Endothelial cell of umbilical vein (primary cell): Measurements from ENCODE around the gene KCND2. TPM values are rescaled to one million over a fixed set of nuclear protein-coding genes. Genes with fewer than 3 reads are reported as not detected.

Experiments
- BruUV-seq: library from RNA; stranded (reverse); fragments of 400-500 nt; replicated peaks from 2 replicates; lab custom pipeline; 2021; lab: Mats Ljungman, UMichigan
- CTCF ChIA-PET: fragments of 300-600, 350-600 bp; sonication (Branson Sonifier 250); formaldehyde crosslinking; loops from one replicate; lab custom pipeline; 2021; ENCODE audit warnings: antibody characterized with exemption, inconsistent platforms; lab: Charles Lee
- POLR2A ChIA-PET: fragments of 300-600, 350-600 bp; sonication (Branson Sonifier 250); formaldehyde crosslinking; loops from one replicate; lab custom pipeline; 2021; ENCODE audit warnings: antibody characterized with exemption, inconsistent platforms; lab: Charles Lee
- DNase-seq: peaks from one replicate; pipeline ENCODE4 v3.0.0-alpha.2; 2011; ENCODE audit warnings: low read depth, low spot score
- FAIRE-seq: peaks from 2 replicates; lab custom pipeline; 2011; peaks lifted over from hg19 to GRCh38; lab: Jason Lieb, UNC
- H2AFZ ChIP-seq: 2 replicates; pipeline ENCODE4 v1.6.0; 2012; ENCODE audit warnings: low read depth, low read length, control low read depth, inconsistent platforms
- H3K27ac ChIP-seq: 2 replicates; pipeline ENCODE4 v1.5.1; 2011; ENCODE audit warnings: low read depth, mild to moderate bottlenecking, control low read depth, low read length, moderate library complexity; ENCODE audit not compliant: insufficient read depth
- H3K27me3 ChIP-seq, 2 experiments: 2 replicates each; pipeline versions ENCODE4 v1.6.0 to v1.6.1; 2011; ENCODE audit warnings: low read length in 2 of 2, mixed read lengths in 1 of 2; ENCODE audit not compliant: control insufficient read depth in 2 of 2, insufficient read depth in 2 of 2
- H3K36me3 ChIP-seq, 2 experiments: 2 replicates in 1 of 2; 3 replicates in 1 of 2; pipeline ENCODE4 v1.5.1; 2011; ENCODE audit warnings: low read length in 2 of 2, mild to moderate bottlenecking in 1 of 2, moderate library complexity in 1 of 2; ENCODE audit not compliant: control insufficient read depth in 2 of 2, insufficient read depth in 2 of 2; ENCODE audit errors: extremely low read depth in 1 of 2
- H3K4me1 ChIP-seq: 3 replicates; pipeline ENCODE4 v1.5.1; 2011; ENCODE audit warnings: mild to moderate bottlenecking, low read length; ENCODE audit not compliant: control insufficient read depth, insufficient read depth; ENCODE audit errors: extremely low read depth
- H3K4me2 ChIP-seq: 2 replicates; pipeline ENCODE4 v1.6.1; 2011; ENCODE audit warnings: low read length, control low read depth, mixed read lengths; ENCODE audit not compliant: insufficient read depth
- H3K4me3 ChIP-seq, 3 experiments: fragments of 200-600 bp in 1 of 3; sonication (generic), shearing (Covaris generic) in 1 of 3; replicated peaks in 1 of 3; 2 replicates each; pipeline ENCODE4 v1.5.1; 2011 to 2016; ENCODE audit warnings: control low read depth in 3 of 3, low read length in 3 of 3, mild to moderate bottlenecking in 2 of 3, inconsistent platforms in 1 of 3, low read depth in 1 of 3, moderate library complexity in 1 of 3; ENCODE audit not compliant: insufficient read depth in 1 of 3
- H3K79me2 ChIP-seq: 2 replicates; pipeline ENCODE4 v1.6.0; 2012; ENCODE audit warnings: low read length, inconsistent platforms; ENCODE audit not compliant: control insufficient read depth, insufficient read depth
- H3K9ac ChIP-seq: replicated peaks from 2 replicates; pipeline ENCODE3; 2011; ENCODE audit warnings: low read length, control low read depth; ENCODE audit not compliant: insufficient read depth; ENCODE audit errors: extremely low read depth
- H3K9me1 ChIP-seq: replicated peaks from 3 replicates; pipeline ENCODE4 v1.6.0; 2011; ENCODE audit warnings: mild to moderate bottlenecking, low read length; ENCODE audit not compliant: control insufficient read depth, insufficient read depth; ENCODE audit errors: extremely low read depth
- H3K9me3 ChIP-seq: replicated peaks from 2 replicates; pipeline ENCODE4 v1.5.1; 2012; ENCODE audit warnings: low read length, inconsistent platforms; ENCODE audit not compliant: control insufficient read depth, insufficient read depth
- H4K20me1 ChIP-seq: replicated peaks from 2 replicates; pipeline ENCODE3; 2011; ENCODE audit warnings: mild to moderate bottlenecking, low read length; ENCODE audit not compliant: control insufficient read depth, insufficient read depth; ENCODE audit errors: extremely low read depth
- EZH2 ChIP-seq: IDR thresholded peaks from 2 replicates; pipeline ENCODE4 v1.6.1; 2012; ENCODE audit warnings: borderline replicate concordance, low read depth, mild to moderate bottlenecking, moderate library complexity, low read length, inconsistent platforms; ENCODE audit not compliant: severe bottlenecking
- FOS ChIP-seq: IDR thresholded peaks from 2 replicates; pipeline ENCODE4 v1.6.1; 2011; ENCODE audit warnings: mild to moderate bottlenecking, low read length, moderate library complexity, borderline replicate concordance; ENCODE audit not compliant: insufficient read depth
- GATA2 ChIP-seq: IDR thresholded peaks from 2 replicates; pipeline ENCODE4 v1.7.0; 2011; ENCODE audit warnings: low read depth, mild to moderate bottlenecking, moderate library complexity, mixed read lengths, low read length; ENCODE audit not compliant: insufficient read length, insufficient read depth
- JUN ChIP-seq: IDR thresholded peaks from 2 replicates; pipeline ENCODE4 v1.6.1; 2011; ENCODE audit warnings: borderline replicate concordance, low read depth; ENCODE audit not compliant: insufficient read length, insufficient read depth
- MYC ChIP-seq: IDR thresholded peaks from one replicate; pipeline ENCODE4 v1.6.1; 2011; ENCODE audit warnings: mild to moderate bottlenecking, low read depth, low read length
- POLR2A ChIP-seq: IDR thresholded peaks from 2 replicates; pipeline ENCODE4 v1.6.1; 2012; ENCODE audit warnings: low read depth, mild to moderate bottlenecking, control low read depth, low read length
- POLR2AphosphoS5 ChIP-seq: IDR thresholded peaks from 2 replicates; pipeline ENCODE4 v1.6.1; 2012; ENCODE audit warnings: low read depth, mild to moderate bottlenecking, control low read depth, low read length, moderate library complexity; ENCODE audit not compliant: insufficient read depth
- dilution Hi-C: fragments of 300-500 bp; cut with MboI; formaldehyde crosslinking; loops from one replicate; pipeline ENCODE4 v1.15.0; 2019; ENCODE audit warnings: low sequenced_read_pairs; ENCODE audit not compliant: extremely low pct_ligation_motif_present
- intact Hi-C: fragments of 100-400 bp; cut with micrococcal nuclease; formaldehyde crosslinking; loops from one replicate; pipeline ENCODE4 v1.10.0; 2022
- polyA plus RNA-seq, 4 experiments: library from polyadenylated mRNA; depleted of rRNA in 3 of 4; stranded (reverse) in 3 of 4; unstranded in 1 of 4; fragments of >200 nt; gene quantifications; 2 replicates each; pipeline versions ENCODE4 v1.2.1 to v1.2.3, GENCODE V29; 2011 to 2012; ENCODE audit warnings: missing spikeins in 1 of 4
- total RNA-seq: library from RNA; stranded (reverse); gene quantifications from 2 replicates; pipeline ENCODE4 v1.2.3, GENCODE V29; 2021
- TF ChIP-seq, protein P1 (sequence below): IDR thresholded peaks from 2 replicates; pipeline ENCODE4 v1.6.1; 2011; ENCODE audit not compliant: insufficient read depth, insufficient read length
- TF ChIP-seq, protein P2 (sequence below), 2 donors: IDR thresholded peaks; 1 replicate in 1 of 2; 2 replicates in 1 of 2; pipeline ENCODE4 v1.5.1; 2011; ENCODE audit warnings: low read length in 2 of 2, mild to moderate bottlenecking in 2 of 2, moderate library complexity in 2 of 2, control low read depth in 1 of 2, inconsistent platforms in 1 of 2, low read depth in 1 of 2; ENCODE audit not compliant: insufficient read depth in 1 of 2; ENCODE audit errors: extremely low read depth in 1 of 2

Gene KCND2
- total and polyA plus RNA-seq, 2 donors (not counting 3 experiments of a cell fraction or from before 2014, with no cell fraction given) = not detected

DNA sequence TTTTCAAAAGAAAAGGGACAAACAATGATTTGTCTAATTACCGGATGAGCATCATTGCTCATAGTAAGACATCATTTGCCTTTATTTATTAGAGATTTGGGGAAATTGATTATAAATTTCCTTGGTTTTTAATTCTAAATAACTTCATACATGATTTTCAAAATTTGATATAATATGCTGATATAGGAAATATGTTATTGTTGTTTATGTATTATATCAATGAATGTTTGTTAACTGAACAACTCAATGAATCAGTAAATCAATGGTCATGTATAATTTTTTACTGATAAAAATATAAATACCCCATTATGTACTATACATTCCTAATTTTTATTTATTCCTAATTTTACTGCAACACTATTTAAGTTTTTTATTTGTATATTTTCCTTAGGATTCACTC, 327.6 kb downstream of the KCND2 start:
- DNase-seq (no peak), FAIRE-seq (no peak)
- POLR2A ChIA-PET = no interaction called here
- Histone ChIP-seq H3K4me3 (no peak overlapping the region), H2AFZ (no peak overlapping the region), H3K79me2 (no peaks in the 10 kb centered on the region), H3K9ac (no peak overlapping the region), H3K9me1 (no peaks in the 10 kb centered on the region), H3K4me1 (no peaks in the 10 kb centered on the region), H3K9me3 (no peaks in the 10 kb centered on the region), H3K27ac (no peak overlapping the region), H3K36me3 (no peaks in the 10 kb centered on the region), H4K20me1 (no peaks in the 10 kb centered on the region), H3K4me2 (no peak overlapping the region), H3K27me3 (no peaks in the 10 kb centered on the region)
- dilution Hi-C loops (no loop called here), intact Hi-C loops (no loop called here)
- BruUV-seq = no TSS peak
- CTCF ChIA-PET = no interaction called here
- TF ChIP-seq EZH2 (no peak), GATA2 (no peak), JUN (no peak), POLR2AphosphoS5 (no peak), FOS (no peak), MYC (no peak), POLR2A (no peak)
- TF ChIP-seq, protein P1, sequence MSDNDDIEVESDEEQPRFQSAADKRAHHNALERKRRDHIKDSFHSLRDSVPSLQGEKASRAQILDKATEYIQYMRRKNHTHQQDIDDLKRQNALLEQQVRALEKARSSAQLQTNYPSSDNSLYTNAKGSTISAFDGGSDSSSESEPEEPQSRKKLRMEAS = no peak
- TF ChIP-seq, protein P2, sequence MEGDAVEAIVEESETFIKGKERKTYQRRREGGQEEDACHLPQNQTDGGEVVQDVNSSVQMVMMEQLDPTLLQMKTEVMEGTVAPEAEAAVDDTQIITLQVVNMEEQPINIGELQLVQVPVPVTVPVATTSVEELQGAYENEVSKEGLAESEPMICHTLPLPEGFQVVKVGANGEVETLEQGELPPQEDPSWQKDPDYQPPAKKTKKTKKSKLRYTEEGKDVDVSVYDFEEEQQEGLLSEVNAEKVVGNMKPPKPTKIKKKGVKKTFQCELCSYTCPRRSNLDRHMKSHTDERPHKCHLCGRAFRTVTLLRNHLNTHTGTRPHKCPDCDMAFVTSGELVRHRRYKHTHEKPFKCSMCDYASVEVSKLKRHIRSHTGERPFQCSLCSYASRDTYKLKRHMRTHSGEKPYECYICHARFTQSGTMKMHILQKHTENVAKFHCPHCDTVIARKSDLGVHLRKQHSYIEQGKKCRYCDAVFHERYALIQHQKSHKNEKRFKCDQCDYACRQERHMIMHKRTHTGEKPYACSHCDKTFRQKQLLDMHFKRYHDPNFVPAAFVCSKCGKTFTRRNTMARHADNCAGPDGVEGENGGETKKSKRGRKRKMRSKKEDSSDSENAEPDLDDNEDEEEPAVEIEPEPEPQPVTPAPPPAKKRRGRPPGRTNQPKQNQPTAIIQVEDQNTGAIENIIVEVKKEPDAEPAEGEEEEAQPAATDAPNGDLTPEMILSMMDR (IDR thresholded peaks at IDR 0.05; ENCODE audit: extremely low read depth in 1 of 2, insufficient read depth in 1 of 2, low read depth in 1 of 2, low read length in 2 of 2) = no peak
